Activated CD4-positive, CD25-positive, alpha-beta regulatory T cell treated with anti-CD3 and anti-CD28 coated beads, Interleukin-2, amount 50 U/mL, for 16 hours (primary cell): ENCODE results near the gene HHATL.

ENCODE experiments used
- DNase-seq: peaks from one replicate; pipeline ENCODE4 v3.0.0-alpha.2; 2020; ENCODE audit warnings: low read depth, low spot score

HHATL gene

DNA sequence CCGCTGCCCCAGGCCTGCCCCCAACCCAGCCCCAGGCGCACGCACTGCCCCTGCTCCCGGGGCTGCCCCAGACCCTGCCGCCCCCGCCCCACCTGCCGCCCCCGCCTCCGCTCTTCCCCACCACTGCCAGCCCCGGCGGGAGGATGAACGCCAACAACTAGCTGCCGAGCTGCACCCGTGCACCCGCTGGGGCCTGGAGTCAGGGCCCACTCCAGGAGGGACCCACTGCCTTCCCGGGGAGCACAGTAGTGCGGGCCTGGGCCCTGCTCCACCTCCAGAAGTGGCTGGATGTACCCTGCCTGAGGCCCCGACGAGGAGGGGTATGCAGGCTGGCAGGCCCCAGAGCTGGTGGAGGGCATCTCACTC lies 38.2 kb downstream of the HHATL start:
- DNase-seq, result no peak

GRCh38 chr3:42663581-42664437 lies 38.8 kb downstream of the HHATL start:
- DNase-seq, result no peak

DNA sequence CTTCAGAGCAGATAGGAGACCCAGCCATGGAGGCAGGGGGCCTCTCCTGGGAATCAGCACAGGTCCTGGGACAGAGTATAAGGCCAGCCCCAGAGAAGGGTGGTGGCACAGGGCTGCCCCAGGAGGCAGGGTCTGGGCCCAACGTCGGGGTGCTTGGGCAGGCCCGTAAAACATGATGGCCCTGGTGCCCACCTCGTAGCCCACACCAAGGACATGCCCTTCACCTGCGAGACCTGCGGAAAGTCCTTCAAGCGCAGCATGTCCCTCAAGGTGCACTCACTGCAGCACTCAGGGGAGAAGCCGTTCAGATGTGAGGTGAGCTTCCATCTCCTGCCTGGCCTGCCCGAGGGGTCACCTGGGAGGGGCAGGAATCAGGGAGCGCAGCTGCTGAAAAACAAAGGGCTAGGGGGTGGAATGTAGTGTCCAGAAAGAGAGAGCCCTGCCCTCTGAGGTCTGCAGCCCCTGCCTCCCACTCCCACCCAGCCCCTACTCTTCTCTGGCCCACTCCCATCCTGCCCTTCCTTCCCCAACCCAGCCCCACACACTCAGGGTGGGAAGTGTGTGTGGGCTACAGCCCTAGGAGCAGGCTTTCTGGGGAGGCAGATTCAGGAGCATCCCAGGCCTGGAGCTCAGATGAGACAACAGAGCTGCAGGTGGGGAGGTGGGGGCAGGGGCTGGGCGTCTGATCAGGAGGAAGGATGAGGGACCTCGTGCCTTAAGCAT lies 39.6 kb downstream of the HHATL start:
- DNase-seq, result no peak

- no peak for DNase-seq
These were observed 40.4 kb downstream of the HHATL start for GRCh38 chr3:42662037-42662812.

- no peak for DNase-seq
These were observed 41.0 kb downstream of the HHATL start for GRCh38 chr3:42661593-42662022.

- DNase-seq, result no peak
These were observed 41.7 kb downstream of the HHATL start for GRCh38 chr3:42660898-42661297.

DNA sequence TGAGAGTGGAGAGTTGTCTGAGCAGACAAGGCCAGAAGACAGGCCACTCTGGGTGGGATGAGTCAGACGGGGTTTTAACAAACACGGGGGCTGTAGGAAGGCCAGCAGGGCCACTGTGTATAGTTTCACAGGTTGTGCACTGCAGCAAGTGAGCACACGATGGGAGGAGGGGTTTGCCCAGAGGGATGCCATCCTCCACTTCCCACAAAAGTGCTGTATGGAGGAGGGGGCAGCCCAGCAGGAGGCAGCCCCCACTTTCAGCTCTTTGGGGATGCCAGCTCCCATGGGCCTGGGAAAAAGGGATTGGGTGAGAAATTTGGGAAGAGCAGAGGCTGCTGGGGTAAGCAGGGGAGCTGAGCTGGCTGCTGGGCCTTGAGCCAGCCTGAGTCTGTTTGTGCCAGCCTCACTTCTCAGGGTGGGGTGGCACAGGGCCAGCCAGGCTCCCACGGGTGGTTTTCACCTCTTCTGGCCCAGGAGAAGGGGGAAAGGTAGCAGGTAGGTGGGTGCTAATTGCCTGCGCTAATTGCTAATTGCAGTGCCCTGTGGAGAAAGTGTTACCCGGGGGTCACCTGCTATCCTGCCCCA lies 42.4 kb downstream of the HHATL start:
- no peak for DNase-seq

DNA sequence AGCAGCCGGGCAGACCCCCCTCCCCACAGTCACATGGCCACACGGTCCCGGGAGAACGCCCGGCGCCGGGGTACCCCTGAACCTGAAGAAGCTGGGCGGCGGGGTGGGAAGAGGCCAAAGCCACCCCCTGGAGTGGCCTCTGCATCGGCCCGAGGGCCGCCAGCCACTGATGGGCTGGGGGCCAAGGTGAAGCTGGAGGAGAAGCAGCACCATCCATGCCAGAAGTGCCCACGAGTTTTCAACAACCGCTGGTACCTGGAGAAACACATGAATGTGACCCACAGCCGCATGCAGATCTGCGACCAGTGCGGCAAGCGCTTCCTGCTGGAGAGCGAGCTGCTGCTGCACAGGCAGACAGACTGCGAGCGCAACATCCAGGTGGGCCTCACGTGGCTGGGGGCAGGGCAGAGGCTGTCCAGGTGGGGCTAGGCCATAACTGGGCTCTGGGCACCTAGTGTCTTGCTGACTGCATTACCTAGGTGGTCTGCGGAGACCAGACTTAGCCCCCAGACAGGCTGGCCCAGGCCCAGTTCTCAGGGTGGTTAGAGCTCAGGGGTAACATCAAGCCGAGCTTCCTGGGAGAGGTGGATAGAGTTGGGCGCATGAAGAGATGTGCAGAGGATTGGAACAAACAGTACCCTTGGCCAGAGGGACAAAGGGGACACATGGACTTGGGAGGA lies 43.0 kb downstream of the HHATL start:
- no peak for DNase-seq

GRCh38 chr3:42658771-42659390 lies 43.7 kb downstream of the HHATL start:
- no peak for DNase-seq

- no peak for DNase-seq
These were observed 44.4 kb downstream of the HHATL start for GRCh38 chr3:42658091-42658770.

DNA sequence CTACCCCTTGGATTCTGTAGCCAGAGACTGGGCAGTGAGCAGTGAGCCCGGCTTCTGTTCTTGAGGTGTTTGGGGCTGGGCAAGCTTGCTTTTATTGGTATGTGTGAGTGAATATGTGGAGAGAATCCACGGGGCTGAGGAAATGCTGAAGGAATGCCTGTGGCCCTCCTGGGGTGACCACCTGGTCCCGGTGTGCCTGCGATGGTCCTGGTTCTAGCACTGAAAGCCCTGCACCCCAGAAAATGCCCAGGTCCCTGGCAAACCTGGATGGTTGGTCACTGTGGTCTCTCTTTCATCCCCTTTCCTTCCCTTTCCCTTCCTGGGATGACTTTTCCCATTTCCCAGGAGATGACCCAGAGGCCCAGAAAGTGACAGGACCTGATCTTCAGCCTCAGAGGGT lies 44.9 kb downstream of the HHATL start:
- no peak for DNase-seq

DNA sequence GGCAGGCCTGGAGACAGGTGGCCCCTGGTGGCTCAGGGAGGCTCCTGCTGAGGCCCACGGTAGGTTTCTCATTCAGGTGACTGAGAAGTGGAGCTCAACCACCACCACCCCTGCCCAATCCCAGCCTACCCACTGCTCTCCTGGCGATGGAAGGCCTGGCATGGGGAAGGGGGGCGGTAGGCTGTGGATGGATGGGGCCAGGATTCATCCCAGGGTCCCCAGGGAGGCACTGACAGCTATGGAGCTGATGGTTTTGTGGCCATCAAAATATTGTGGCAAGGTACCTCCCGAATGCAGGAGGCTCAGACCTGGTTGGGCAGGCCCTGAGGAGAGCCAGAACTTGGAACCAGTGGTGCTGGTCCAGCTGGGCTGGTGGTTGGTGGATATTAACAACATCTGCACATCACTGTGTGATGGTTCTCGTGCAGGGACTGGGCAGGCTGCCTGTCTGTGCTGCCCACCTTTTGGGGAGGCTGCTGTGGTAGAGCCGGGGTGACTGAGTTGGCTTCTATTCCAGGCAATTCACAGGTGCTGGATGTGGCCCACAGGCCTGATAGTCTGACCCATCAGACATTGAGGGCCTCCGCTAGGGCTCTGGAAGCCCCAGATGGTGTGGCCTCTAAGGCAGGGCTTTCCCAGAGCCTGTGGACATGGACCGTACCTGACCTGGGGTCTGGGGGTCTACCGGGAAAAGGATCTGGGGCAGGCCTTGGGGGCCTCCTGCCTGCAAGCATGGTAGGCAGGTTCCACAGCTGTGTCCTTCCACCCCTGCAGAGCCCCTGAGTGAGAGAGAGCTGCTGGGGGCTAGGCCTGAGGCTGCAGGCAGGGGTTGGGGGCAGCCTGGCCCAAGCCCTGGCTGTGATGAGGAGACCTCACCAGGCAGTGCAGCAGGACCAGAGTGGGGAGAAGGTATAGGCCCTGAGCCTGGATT lies 45.7 kb downstream of the HHATL start:
- no peak for DNase-seq

DNA sequence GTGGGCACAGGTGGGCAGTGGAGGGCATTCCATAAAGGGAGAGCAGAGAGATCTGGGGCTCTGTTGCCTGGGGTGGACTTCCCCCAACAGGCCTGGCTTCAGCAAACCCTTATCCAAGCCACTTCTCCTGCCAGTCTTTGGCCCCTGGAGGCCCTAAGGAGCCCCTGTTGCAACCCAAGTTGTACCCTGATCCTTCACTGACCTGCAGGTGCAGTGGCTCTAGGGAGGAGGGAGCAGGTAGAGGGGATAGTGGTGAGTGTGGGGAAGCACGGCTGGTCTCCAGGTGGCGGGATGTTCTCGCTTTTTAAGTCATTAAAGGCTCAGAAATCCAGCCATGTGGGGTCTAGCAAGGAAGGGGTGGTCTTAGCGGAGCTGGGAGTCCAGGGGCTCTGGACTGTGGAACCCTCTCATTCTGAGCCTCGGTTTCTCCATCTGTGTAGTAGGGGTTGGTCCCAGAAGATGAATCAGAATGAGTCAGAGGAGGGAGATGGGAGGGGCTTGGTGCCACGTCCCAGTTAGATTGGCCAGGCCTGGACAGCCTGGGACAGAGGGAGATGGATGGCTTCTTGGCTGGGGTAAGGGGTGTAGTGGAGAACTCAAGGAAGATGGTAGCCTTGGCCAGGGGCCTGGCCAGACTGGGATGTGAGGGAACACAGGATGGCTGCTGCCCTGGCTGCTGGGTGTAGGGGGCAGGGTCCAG lies 46.5 kb downstream of the HHATL start:
- no peak for DNase-seq

DNA sequence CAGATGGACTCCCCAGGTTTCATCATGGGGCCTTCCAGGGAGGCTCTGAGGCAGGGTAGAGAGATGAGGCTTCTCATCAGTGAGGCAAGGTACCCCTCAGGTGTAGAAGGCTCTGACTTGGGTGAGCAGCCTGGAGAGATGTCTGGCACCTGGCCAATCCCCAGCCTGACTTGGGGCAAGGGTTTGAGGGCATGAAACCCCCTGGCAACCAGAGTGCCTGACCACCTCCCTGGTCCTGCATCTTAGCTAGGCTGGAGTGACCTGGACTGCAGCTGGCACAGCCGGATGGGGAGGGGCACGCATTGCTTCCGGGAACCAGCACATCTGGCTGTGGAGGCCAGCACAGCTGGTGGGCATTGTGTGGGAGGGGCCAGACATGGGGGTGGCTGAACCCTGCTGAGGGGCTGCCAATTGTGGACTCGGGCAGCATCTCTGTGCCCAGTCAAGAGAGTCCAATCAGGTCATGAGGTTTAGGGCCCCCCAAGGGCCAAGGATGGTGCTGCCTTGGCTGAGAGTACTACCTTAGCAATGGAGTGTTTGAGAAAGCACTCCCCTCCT lies 47.2 kb downstream of the HHATL start:
- no peak for DNase-seq

DNA sequence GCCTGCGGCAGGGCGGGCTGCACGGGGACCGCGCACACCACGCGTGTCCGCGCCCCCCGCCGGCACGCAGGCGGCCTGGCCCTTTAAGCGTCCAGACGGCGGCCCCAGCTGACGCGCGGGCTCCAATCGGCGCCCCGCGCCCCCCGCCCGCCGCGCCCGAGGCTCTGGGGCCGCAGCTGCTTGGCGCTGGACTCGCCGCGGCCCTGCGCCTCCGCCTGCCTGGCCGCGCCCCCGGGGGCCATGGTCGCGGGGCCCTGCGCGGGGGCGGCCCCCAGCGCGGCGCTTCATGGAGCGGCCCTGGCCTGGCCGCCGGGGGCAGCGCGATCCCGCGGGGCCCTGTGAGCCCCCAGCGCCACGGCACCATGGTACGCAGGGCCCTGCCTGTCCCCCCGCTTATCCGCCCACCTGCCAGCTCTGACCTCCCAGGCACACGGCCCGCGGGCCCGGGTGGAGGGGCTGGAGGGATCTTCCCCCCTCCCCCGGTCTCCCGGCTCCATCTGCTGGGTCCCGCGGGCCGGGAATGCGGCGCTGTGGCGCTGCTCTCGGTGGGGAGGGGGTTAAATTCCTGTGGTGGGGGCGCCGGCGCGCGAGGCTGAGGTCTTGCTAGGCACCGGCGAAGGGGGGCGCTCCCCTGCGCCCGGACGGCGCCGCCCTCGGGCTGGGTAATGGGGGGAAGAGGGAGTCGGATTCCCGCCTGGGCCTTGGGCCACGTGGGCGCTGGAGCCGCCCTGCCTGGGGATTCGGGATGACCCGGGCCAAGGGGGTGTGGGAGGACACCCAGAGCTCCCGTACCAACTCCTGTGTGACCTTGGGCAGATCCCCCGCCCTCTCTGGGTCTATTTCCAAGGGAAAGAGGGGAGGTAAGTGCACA lies 48.0 kb downstream of the HHATL start:
- no peak for DNase-seq

GRCh38 chr3:42653560-42654330 lies 48.9 kb downstream of the HHATL start, which contains the start of gene ZBTB47:
ZBTB47 (plus strand) TSS chr3:42653697; CDS start chr3:42658356, 4,659 bp downstream.
- DNase-seq, result no peak

- no peak for DNase-seq
These were observed 49.4 kb downstream of the HHATL start for GRCh38 chr3:42653303-42653559.
